ENCODE data around the gene SUN1. TPM values are rescaled to one million over a fixed set of nuclear protein-coding genes. Genes with fewer than 3 reads are reported as not detected.

SUN1 gene
- total RNA-seq, 5 donors from 2014 or later (not counting 1 experiment from before 2014, with no cell fraction given), result 90.8 to 299 (median 279) TPM

GRCh38 chr7:879706-880105, 47.4 kb downstream of the SUN1 start:
- peaks cover 15% of the 10 kb centered on the region for H3K36me3 Mint-ChIP-seq
- H3K36me3 ChIP-seq (ENCODE audit: control insufficient read depth in 2 of 2, extremely low read depth in 1 of 2, insufficient read depth in 1 of 2, low read length in 1 of 2), result peaks cover 3 to 9% of the 10 kb centered on the region in 2 donors
- peaks cover 3 to 69% of the 10 kb centered on the region in 2 experiments for H3K4me1 ChIP-seq (ENCODE audit: control insufficient read depth in 1 of 2, extremely low read depth in 1 of 2, insufficient read depth in 2 of 2, low read length in 2 of 2)
- no peaks in the 10 kb centered on the region for H3K9me3 Mint-ChIP-seq
- H3K9me3 ChIP-seq, result no peaks in the 10 kb centered on the region
- no peak overlapping the region for H3K27ac ChIP-seq (ENCODE audit: low read length)
- DNase-seq (no peak), ATAC-seq (replicated peaks in 1 of 4) (no peak)
- ChIA-PET CTCF (no interaction called here), POLR2A (interaction anchor here in 1 of 2 donors (0.5 kb wide), 2 partner anchors 21 to 95 kb away, joined by 4 read pairs; no protein-coding TSS in a partner anchor)
- no peak overlapping the region for H3K27ac Mint-ChIP-seq
- H3K4me3 Mint-ChIP-seq, result peak overlapping the region in 1 of 3 donors; percentile 67
- H3K27me3 Mint-ChIP-seq, result no peaks in the 10 kb centered on the region
- no peak overlapping the region for H3K4me3 ChIP-seq (ENCODE audit: control insufficient read depth in 1 of 2, extremely low read depth in 1 of 2, low read length in 1 of 2)
- H3K4me1 Mint-ChIP-seq, result peaks cover 25 to 45% (median 43%) of the 10 kb centered on the region in 3 donors
- 92% methylated on average over 9 of the region's 14 CpGs for WGBS (ENCODE audit: insufficient coverage)
- H3K27me3 ChIP-seq (replicated peaks in 1 of 2; ENCODE audit: control insufficient read depth in 2 of 2, extremely low read depth in 1 of 2, insufficient read depth in 2 of 2, low read length in 1 of 2), result no peaks in the 10 kb centered on the region

- no peak overlapping the region for H3K27ac ChIP-seq (ENCODE audit: low read length)
- ChIA-PET CTCF (no interaction called here), POLR2A (interaction anchor here in 1 of 2 donors (0.5 kb wide), 1 partner anchor 20 kb away, joined by 4 read pairs; no protein-coding TSS in a partner anchor)
- DNase-seq (no peak), ATAC-seq (replicated peaks in 1 of 4) (no peak)
- no peak overlapping the region for H3K27ac Mint-ChIP-seq
- no peak overlapping the region for H3K4me3 Mint-ChIP-seq
- no peaks in the 10 kb centered on the region for H3K9me3 ChIP-seq
- H3K27me3 Mint-ChIP-seq, result no peaks in the 10 kb centered on the region
- H3K27me3 ChIP-seq (replicated peaks in 1 of 2; ENCODE audit: control insufficient read depth in 2 of 2, extremely low read depth in 1 of 2, insufficient read depth in 2 of 2, low read length in 1 of 2), result no peaks in the 10 kb centered on the region
- H3K9me3 Mint-ChIP-seq, result no peaks in the 10 kb centered on the region
- no peak overlapping the region for H3K4me3 ChIP-seq (ENCODE audit: control insufficient read depth in 1 of 2, extremely low read depth in 1 of 2, low read length in 1 of 2)
- H3K36me3 Mint-ChIP-seq, result peaks cover 15% of the 10 kb centered on the region
- peaks cover 3 to 74% of the 10 kb centered on the region in 2 experiments for H3K4me1 ChIP-seq (ENCODE audit: control insufficient read depth in 1 of 2, extremely low read depth in 1 of 2, insufficient read depth in 2 of 2, low read length in 2 of 2)
- H3K4me1 Mint-ChIP-seq, result peaks cover 25 to 48% (median 48%) of the 10 kb centered on the region in 3 donors
- H3K36me3 ChIP-seq (ENCODE audit: control insufficient read depth in 2 of 2, extremely low read depth in 1 of 2, insufficient read depth in 1 of 2, low read length in 1 of 2), result peaks cover 3 to 9% of the 10 kb centered on the region in 2 donors
- 92% methylated on average over 15 of the region's 15 CpGs for WGBS (ENCODE audit: insufficient coverage)
Observed at GRCh38 chr7:880450-880849, 48.2 kb downstream of the SUN1 start.

DNA sequence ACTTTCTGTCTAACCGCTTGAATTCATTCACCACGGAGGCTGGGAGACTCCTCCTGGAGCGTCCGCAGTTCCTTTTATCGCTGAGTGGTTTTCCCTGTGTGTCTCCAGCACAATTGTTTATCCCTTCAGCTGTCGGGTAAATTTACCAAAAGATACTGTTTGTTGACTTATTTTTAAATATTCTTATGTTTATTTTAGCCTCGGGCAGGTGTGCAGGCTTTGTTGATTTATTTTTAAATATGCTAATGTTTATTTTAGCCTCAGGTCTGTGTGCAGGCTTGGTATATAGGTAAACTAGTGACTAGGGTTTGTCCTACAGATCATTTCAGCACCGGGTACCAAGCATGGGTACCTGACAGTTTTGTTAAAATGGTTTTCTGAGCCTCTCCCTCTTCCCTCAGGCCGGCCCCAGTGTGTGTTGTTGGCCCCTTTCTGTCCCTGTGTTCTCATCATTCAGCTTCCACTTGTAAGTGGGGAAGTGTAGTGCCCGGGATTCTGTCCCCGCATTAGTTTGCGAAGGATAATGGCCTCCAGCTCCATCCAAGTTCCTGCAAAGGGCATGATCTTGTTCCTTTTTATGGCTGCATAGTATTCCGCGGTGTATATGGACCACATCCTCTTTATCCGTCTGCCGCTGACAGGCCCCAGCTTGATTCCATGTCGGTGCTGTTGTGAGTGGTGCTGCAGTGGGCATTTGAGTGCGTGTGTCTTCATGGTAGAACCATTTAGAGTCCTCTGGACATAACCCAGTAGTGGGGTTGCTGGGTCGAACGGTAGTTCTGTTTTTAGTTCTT, 49.4 kb downstream of the SUN1 start:
- Mint-ChIP-seq H3K4me3 (no peak overlapping the region), H3K36me3 (peaks cover 15% of the 10 kb centered on the region), H3K4me1 (peaks cover 25 to 48% (median 48%) of the 10 kb centered on the region in 3 donors), H3K9me3 (no peaks in the 10 kb centered on the region), H3K27me3 (no peaks in the 10 kb centered on the region), H3K27ac (no peak overlapping the region)
- POLR2A ChIA-PET, result no interaction called here
- CTCF ChIA-PET, result no interaction called here
- Histone ChIP-seq H3K36me3 (ENCODE audit: control insufficient read depth in 2 of 2, extremely low read depth in 1 of 2, insufficient read depth in 1 of 2, low read length in 1 of 2) (peaks cover 3 to 15% of the 10 kb centered on the region in 2 donors), H3K4me3 (ENCODE audit: control insufficient read depth in 1 of 2, extremely low read depth in 1 of 2, low read length in 1 of 2) (no peak overlapping the region), H3K27ac (ENCODE audit: low read length) (no peak overlapping the region), H3K9me3 (no peaks in the 10 kb centered on the region), H3K27me3 (replicated peaks in 1 of 2; ENCODE audit: control insufficient read depth in 2 of 2, extremely low read depth in 1 of 2, insufficient read depth in 2 of 2, low read length in 1 of 2) (no peaks in the 10 kb centered on the region), H3K4me1 (ENCODE audit: control insufficient read depth in 1 of 2, extremely low read depth in 1 of 2, insufficient read depth in 2 of 2, low read length in 2 of 2) (peaks cover 3 to 77% of the 10 kb centered on the region in 2 experiments)
- DNase-seq (no peak), ATAC-seq (replicated peaks in 1 of 4) (no peak)
- 92% methylated on average over 8 of the region's 20 CpGs for WGBS (ENCODE audit: insufficient coverage)

- 92% methylated on average over 26 of the region's 37 CpGs for WGBS (ENCODE audit: insufficient coverage)
- H3K9me3 Mint-ChIP-seq, result no peaks in the 10 kb centered on the region
- Histone ChIP-seq H3K4me1 (ENCODE audit: control insufficient read depth in 1 of 2, extremely low read depth in 1 of 2, insufficient read depth in 2 of 2, low read length in 2 of 2) (peaks cover 3 to 75% of the 10 kb centered on the region in 2 experiments), H3K27me3 (replicated peaks in 1 of 2; ENCODE audit: control insufficient read depth in 2 of 2, extremely low read depth in 1 of 2, insufficient read depth in 2 of 2, low read length in 1 of 2) (no peaks in the 10 kb centered on the region), H3K9me3 (no peaks in the 10 kb centered on the region), H3K27ac (ENCODE audit: low read length) (no peak overlapping the region), H3K36me3 (ENCODE audit: control insufficient read depth in 2 of 2, extremely low read depth in 1 of 2, insufficient read depth in 1 of 2, low read length in 1 of 2) (peaks cover 9 to 23% of the 10 kb centered on the region in 2 donors), H3K4me3 (ENCODE audit: control insufficient read depth in 1 of 2, extremely low read depth in 1 of 2, low read length in 1 of 2) (no peak overlapping the region)
- ATAC-seq (replicated peaks in 1 of 4) (no peak), DNase-seq (no peak)
- ChIA-PET CTCF (no interaction called here), POLR2A (no interaction called here)
- no peaks in the 10 kb centered on the region for H3K27me3 Mint-ChIP-seq
- H3K27ac Mint-ChIP-seq, result no peak overlapping the region
- peaks cover 20 to 47% (median 46%) of the 10 kb centered on the region in 3 donors for H3K4me1 Mint-ChIP-seq
- no peak overlapping the region for H3K4me3 Mint-ChIP-seq
- H3K36me3 Mint-ChIP-seq, result peaks cover 15% of the 10 kb centered on the region
Observed at GRCh38 chr7:882336-883035, 50.2 kb downstream of the SUN1 start.

DNA sequence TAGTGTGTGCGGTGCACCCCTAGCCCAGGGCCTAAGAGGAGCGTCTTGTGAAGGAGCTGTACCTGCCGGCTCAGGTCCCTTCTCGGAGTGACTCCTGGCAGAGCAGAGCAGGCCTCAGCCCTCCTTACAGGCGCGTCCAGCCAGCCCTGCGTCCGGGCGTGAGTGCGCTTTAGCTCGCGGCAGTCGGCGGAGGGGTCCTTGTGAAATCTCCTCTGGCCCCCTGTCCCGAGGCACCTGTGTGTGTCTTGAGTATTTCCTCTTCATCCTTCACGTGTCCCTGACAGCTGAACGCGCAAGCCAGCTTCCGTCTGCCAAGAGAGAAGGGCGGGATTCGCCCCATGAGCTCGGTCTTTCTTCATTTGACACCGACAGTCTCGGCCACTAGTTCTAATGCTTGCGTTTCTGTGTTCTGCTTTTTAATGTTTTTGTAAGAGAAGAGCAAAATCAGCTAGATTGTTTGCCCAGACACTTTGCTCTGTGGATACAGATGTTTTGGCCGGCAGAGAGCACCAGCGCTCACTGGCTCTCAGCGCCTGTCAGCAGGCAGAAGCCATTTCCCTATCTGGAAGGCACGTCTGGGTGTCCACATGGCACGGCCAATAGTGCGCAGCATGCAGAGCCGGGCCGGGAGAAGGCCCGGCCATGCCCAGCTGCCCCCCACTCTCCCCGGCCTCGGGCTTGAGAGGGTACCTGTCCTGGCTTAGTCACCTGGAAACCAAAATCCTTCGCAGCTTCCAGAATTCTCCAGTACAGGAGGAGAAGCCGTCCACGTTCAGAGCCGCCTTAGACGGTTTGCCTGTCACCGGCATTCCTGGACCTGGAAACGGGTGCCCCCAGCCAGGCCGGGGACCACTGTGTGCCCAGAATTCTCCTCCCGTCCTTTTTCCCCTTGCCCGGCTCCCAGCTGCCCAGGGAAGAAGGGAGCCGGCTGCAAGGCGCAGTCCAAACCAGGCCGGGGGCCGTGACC, 51.1 kb downstream of the SUN1 start:
- WGBS (ENCODE audit: insufficient coverage), result 97% methylated on average over 46 of the region's 50 CpGs
- H3K27me3 Mint-ChIP-seq, result no peaks in the 10 kb centered on the region
- no peak for ATAC-seq (replicated peaks in 1 of 4)
- H3K9me3 Mint-ChIP-seq, result no peaks in the 10 kb centered on the region
- no peak for DNase-seq
- H3K9me3 ChIP-seq, result no peaks in the 10 kb centered on the region
- no peak overlapping the region for H3K27ac ChIP-seq (ENCODE audit: low read length)
- peaks cover 18% of the 10 kb centered on the region for H3K36me3 Mint-ChIP-seq
- H3K27ac Mint-ChIP-seq, result no peak overlapping the region
- no peak overlapping the region for H3K4me3 ChIP-seq (ENCODE audit: control insufficient read depth in 1 of 2, extremely low read depth in 1 of 2, low read length in 1 of 2)
- POLR2A ChIA-PET, result no interaction called here
- CTCF ChIA-PET, result no interaction called here
- peaks cover 15 to 32% of the 10 kb centered on the region in 2 donors for H3K36me3 ChIP-seq (ENCODE audit: control insufficient read depth in 2 of 2, extremely low read depth in 1 of 2, insufficient read depth in 1 of 2, low read length in 1 of 2)
- no peak overlapping the region for H3K4me3 Mint-ChIP-seq
- H3K4me1 ChIP-seq (ENCODE audit: control insufficient read depth in 1 of 2, extremely low read depth in 1 of 2, insufficient read depth in 2 of 2, low read length in 2 of 2), result peaks cover 0 to 67% of the 10 kb centered on the region in 2 experiments
- H3K4me1 Mint-ChIP-seq, result peaks cover 15 to 43% (median 41%) of the 10 kb centered on the region in 3 donors
- H3K27me3 ChIP-seq (replicated peaks in 1 of 2; ENCODE audit: control insufficient read depth in 2 of 2, extremely low read depth in 1 of 2, insufficient read depth in 2 of 2, low read length in 1 of 2), result no peaks in the 10 kb centered on the region

Measured in T-cell (primary cell).